GM15510 (cell line): ENCODE results near the gene OR10G4.

Experiments used
- POLR2A ChIP-seq: IDR thresholded peaks from 3 replicates; pipeline ENCODE4 v1.6.1; 2011; ENCODE audit warnings: borderline replicate concordance; ENCODE audit not compliant: insufficient read length; ENCODE audit errors: extremely low read depth

OR10G4 gene, protein sequence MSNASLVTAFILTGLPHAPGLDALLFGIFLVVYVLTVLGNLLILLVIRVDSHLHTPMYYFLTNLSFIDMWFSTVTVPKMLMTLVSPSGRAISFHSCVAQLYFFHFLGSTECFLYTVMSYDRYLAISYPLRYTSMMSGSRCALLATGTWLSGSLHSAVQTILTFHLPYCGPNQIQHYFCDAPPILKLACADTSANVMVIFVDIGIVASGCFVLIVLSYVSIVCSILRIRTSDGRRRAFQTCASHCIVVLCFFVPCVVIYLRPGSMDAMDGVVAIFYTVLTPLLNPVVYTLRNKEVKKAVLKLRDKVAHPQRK

DNA sequence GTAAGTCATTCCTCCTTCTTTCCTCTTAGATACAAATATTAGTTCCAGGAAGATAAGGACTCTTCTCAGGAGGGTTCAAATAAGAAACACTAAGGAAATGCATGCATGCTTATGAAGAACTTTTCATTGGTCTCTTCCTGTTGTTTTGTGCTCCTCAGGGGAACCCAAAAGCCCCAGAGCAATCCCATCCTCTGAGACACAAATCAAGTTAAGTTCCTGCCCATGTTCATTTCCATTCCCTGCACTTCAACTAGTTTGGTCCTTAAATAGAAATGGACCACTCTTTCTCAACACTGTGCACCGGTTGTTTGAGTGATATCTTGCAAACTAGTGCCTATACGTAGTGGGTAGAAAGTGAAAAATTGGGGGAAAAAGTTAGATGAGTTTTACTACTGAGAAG, at the start of gene OR10G4:
TSS of gene OR10G4 (plus strand) at position 301 of the 400 bp plus-strand sequence. CDS start 2,578 bp downstream, outside the sequence.
- no peak for TF ChIP-seq POLR2A

DNA sequence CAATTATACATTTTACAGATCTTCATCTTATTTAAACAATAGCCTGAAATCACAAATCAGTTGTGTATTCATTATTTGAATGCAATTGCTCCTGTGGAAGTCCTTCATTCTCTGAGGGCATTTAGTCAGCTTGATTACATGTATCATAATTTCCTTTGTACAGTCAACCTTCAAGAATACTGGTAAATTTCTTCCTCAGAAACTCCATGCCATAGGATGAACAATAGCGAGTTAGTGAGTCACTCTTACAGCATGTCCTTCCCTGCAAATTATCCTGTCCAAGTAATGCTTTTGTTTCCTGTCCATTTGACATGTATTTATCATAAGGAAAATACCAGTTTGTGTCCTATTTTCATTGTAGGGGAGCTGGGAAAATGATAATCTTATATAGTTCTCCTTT, 39.0 kb upstream of the OR10G4 start:
- TF ChIP-seq POLR2A: no peak

DNA sequence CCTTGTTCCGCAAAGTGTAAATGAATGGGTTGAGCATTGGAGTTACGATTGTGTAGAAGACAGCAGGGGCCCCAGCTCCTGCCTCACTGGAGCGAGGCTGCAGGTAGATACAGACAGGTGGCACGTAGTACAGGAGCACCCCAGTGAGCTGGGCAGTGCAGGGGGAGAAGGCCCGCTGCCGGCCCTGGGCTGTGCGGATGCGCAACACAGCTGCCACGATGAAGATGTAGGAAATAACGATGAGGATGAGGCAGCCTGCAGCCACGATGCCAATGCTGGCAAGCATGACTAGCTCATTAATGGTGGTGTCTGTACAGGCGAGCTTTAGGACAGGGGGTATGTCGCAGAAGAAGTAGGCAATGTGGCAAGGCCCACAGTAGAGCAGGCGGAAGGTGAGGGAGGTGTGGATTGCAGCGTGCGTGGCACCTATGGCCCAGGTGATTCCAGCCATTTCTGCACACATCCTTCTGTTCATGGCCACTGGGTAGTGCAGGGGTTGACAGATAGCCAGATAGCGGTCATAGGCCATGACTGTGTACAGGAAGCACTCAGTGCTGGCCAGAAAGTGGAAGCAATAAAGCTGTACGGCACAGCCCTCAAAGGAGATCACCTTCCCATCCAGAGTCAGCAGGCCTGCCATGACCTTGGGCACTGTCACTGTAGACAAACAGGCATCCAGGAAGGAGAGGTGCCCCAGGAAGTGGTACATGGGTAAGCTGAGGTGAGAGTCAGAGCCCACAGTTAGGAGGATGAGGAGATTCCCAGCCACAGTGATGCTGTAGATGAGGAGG, 35.8 kb upstream of the OR10G4 start:
- TF ChIP-seq POLR2A: no peak

DNA sequence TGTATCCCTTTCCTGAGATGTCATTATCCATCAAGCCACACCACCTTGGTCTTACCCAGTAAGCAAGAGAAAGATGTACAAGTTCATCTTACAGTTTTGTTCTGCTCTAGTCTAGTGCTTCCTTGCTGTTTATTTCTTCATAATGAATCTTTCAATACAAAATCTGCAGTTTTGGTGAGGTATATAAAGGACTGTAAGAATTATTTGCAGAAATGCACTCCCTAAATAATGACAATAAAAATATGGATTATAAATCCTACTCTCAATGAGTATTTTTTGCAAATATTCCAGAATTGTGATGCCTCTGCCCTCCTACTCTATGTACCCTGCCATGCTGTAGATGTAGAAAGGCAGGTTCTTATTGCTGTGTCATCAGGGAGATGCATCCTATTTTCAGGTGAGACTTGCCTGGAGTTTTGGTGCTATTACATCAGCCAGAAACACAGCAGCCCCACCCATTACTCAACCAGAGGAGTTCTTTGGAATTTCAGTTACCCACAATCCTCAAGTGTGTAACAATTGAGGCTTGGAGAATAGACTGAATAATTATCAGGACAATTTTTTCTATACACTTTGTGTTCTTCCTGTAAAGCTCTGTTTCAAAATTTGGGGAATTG, 35.0 kb upstream of the OR10G4 start, which contains the start of gene OR10S1:
TSS of gene OR10S1 (minus strand) at position 51 of the 617 bp plus-strand sequence. CDS start 117 bp downstream, outside the sequence.
- TF ChIP-seq POLR2A: no peak

DNA sequence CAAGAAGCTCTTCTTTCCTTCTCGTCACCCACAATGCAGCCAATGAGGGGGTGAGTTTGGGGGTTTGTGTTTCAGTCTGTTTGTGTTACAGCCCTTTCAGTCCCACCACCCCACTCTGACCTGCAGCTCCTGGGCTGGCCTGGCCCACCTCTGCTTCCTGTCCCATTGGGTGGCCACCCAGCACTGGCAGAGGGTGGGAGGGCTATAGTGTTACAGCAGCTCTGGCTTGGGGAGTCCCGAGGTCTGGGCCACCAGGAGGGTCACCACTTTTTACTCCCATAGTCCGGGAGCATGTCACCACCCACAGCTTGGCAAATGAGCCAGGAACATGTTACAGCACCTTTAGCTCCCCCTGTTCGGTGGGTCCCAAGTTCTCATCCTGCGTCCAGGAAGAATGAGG, 33.5 kb upstream of the OR10G4 start:
- TF ChIP-seq POLR2A: no peak

DNA sequence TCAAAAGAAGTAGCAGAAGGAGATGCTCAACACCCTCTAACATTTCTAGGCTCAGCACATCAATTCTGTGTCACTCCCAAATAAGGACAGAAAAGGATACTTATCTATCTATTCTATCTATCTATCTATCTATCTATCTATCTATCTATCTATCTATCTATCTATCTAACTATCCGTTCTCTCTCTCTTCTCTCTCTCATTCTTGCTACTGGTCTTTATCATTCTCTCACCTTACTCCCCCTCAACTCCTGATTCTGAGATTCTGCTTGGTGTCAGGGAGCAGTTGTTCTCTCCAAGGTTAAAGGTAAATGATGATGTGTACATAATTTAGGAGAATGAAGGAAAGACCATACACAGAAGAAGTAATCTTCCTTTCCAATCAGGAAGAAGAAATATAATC, 17.7 kb upstream of the OR10G4 start, which contains the start of gene OR10G6:
TSS of gene OR10G6 (minus strand) at position 43 of the 400 bp plus-strand sequence. CDS start at position 43, 0 bp downstream.
- no peak for TF ChIP-seq POLR2A

DNA sequence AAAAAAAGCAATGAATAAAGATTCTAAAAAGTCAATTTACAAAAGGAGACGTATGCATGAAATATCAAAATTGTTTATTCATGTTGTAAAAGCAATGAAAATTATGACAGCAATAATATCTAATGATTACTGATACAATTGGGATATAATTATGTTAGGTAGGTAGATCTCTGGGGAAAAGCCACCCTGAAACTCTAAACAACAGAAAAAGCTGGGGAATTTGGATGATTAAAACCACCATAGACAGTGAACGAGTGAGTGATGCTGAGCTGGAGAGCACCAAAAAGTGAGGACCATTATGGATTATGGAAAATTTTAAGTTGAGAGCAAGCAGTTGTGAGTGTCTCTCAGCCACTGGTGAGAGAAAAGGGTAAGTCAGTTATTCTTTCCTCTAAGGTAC, 13.7 kb downstream of the OR10G4 start, which contains the start of gene OR10G8:
TSS of gene OR10G8 (plus strand) at position 301 of the 400 bp plus-strand sequence. CDS start 2,825 bp downstream, outside the sequence.
- no peak for TF ChIP-seq POLR2A

DNA sequence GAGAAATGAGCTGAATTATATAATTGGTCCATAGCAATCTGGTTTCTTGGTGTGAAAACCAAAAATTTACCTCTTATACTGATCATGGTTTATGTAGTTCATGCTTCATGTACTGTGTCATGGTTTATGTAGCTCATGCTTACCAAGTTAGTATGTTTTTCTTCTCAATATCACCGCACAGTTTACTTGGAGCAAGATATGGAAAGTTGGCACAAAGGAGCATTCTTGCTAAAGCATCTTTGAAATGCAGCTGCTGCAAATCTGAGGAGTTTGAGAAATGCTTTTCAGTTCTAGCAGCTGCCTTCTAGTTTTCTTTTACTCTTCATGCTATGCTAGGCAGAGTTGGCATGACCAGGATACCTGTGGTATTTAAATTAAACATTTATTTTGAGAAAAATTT, 23.9 kb downstream of the OR10G4 start:
- no peak for TF ChIP-seq POLR2A

DNA sequence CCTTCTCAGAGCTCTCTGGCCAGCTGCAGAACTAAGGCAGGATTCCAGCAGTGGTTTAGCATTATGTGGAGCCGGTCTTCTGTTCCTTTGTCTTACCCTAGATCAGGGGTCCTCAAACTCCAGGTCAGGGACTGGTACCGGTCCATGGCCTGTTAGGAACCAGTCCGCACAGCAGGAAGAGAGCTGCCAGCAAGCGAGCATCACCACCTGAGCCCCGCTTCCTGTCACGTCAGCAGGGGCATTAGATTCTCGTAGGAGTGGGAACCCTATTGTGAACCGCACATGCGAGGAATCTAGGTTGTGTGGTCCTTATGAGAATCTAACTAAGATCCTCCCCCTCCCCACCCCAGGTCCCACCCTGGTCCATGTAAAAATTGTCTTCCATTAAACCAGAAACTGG, 26.8 kb downstream of the OR10G4 start:
- no peak for TF ChIP-seq POLR2A

DNA sequence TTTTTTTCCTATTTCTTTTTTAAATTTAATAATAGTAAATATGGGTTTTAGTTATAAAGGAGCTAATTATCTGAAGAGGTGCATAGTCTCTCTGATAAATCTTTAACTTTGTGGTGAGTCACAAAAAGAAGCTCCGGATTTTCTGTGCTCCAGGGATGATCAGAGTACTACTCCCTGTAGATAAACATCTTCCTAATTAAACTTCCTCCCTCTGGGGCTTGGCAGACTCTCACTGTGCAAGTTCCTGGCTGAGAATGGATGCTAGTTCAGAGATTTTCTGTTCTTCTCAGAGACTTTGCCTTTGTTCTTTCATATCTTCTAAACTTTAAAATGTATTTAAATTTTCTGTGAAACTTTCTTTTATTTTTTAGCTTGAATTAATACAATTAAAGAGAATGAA, 28.5 kb downstream of the OR10G4 start, which contains the start of gene OR10G7:
TSS of gene OR10G7 (minus strand) at position 72 of the 400 bp plus-strand sequence. CDS start 2,324 bp downstream, outside the sequence.
- TF ChIP-seq POLR2A: no peak

DNA sequence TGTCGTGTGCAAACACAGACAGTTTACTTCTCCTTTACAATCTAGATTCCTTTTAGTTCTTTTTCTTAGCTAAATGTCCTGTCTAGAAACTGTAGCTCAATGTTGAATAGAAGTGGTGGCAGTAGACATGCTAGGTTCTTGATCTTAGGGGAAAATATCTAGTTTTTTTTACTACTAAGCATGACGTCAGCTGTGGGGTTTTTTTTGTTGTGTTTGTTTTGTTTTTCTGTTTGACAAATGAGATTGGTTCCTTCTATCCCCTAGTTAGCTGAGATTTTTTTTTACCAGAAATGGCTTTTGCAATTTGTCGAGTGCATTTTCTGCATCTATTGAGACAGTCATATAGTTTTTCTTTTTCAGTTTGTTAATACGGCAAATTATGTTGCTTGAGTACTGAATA, 30.6 kb downstream of the OR10G4 start:
- no peak for TF ChIP-seq POLR2A

DNA sequence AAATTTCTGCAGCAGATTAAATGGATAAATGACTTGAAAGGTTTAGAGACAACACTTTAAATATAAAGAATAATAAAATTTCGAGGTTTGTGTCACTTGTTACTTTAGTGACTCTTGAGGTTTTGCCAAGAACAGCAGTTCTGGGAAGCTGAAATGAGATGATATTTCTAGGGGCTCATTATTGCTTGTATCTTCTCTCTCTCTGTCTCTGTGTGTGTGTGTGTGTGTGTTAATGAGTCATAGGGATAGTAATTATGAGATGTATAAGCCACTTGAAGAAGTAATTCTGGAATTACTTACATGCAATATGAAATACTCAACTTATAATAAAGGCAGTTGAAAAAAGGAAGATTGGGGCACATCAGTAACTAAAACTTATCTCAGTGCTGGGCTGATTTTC, 38.0 kb downstream of the OR10G4 start:
- TF ChIP-seq POLR2A: no peak

DNA sequence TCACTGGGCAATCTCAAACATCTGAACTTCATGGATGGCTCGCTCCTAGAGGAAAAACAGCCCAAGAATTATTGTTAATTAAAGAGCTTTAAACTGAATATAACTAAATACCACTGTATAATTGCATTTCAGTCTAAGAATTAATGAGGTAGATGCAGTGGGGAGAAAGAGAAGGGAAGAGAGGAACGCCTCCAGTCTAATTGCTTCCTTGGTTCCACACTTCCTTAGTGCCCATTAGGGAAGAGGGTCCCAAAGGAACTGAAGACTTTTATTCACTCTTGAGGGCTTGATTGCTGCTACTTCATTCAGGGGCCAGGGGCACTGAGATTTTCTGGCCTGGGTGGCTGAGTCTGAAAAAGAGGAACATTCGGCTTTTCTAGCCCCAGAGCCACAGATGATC, 40.2 kb downstream of the OR10G4 start:
- TF ChIP-seq POLR2A: no peak
